ENCODE measurements around the gene UBE4B.
A peak's percentile ranks its signal among the peaks of the same experiment; 100 is the strongest.
"Not testable (repeated sequence)": the region's sequence is repeated elsewhere in the genome, so short reads cannot be mapped to it uniquely, and the experiment has no call there.

The UBE4B gene

GRCh38 chr1:10032590-10033358 is at the start of gene UBE4B:
TSS of gene UBE4B (plus strand) at chr1:10032958. CDS start at chr1:10033671, 713 bp downstream.
- DNase-seq = peak; percentile 93

GRCh38 chr1:9984253-9984652 is 48.5 kb upstream of the UBE4B start:
- no peak for DNase-seq

- DNase-seq = no peak
Observed at GRCh38 chr1:9985001-9985400, 47.8 kb upstream of the UBE4B start.

- DNase-seq = no peak
Observed at GRCh38 chr1:9989773-9990172, 43.0 kb upstream of the UBE4B start.

GRCh38 chr1:9990944-9991343 is 41.8 kb upstream of the UBE4B start:
- DNase-seq = no peak

- DNase-seq = no peak
Observed at GRCh38 chr1:9992910-9993309, 39.8 kb upstream of the UBE4B start.

GRCh38 chr1:9993561-9994075 is 39.1 kb upstream of the UBE4B start:
- DNase-seq = no peak

GRCh38 chr1:9996624-9997582 is 35.9 kb upstream of the UBE4B start, which contains the start of gene RBP7:
TSS of gene RBP7 (plus strand) at chr1:9997228. CDS start at chr1:9997259, 31 bp downstream.
- DNase-seq = no peak

- no peak for DNase-seq
Observed at GRCh38 chr1:10001016-10001665, 31.6 kb upstream of the UBE4B start.

- DNase-seq = not testable (repeated sequence)
Observed at GRCh38 chr1:10005248-10005647, 27.5 kb upstream of the UBE4B start.

GRCh38 chr1:10007169-10007568 is 25.6 kb upstream of the UBE4B start:
- DNase-seq = no peak

GRCh38 chr1:10014016-10014415 is 18.7 kb upstream of the UBE4B start:
- DNase-seq = no peak

GRCh38 chr1:10019561-10019960 is 13.2 kb upstream of the UBE4B start:
- DNase-seq = no peak

GRCh38 chr1:10020086-10020485 is 12.7 kb upstream of the UBE4B start:
- DNase-seq = no peak

GRCh38 chr1:10020678-10021077 is 12.1 kb upstream of the UBE4B start:
- DNase-seq = not testable (repeated sequence)

- DNase-seq = not testable (repeated sequence)
Observed at GRCh38 chr1:10021992-10022391, 10.8 kb upstream of the UBE4B start.

GRCh38 chr1:10022656-10023055 is 10.1 kb upstream of the UBE4B start:
- DNase-seq = no peak

GRCh38 chr1:10025354-10025753 is 7.4 kb upstream of the UBE4B start:
- no peak for DNase-seq

- no peak for DNase-seq
Observed at GRCh38 chr1:10027027-10027426, 5.7 kb upstream of the UBE4B start.

GRCh38 chr1:10028956-10029500 is 3.7 kb upstream of the UBE4B start:
- not testable (repeated sequence) for DNase-seq

- DNase-seq = no peak
Observed at GRCh38 chr1:10031461-10031860, 1.3 kb upstream of the UBE4B start.

GRCh38 chr1:10033359-10033845 is 644 bp downstream of the UBE4B start:
- no peak for DNase-seq

Data from NCI-H1694 (cell line).